Transverse colon (tissue), 3 donors: Measurements from ENCODE around the gene CROT.

ENCODE experiments used
- POLR2A ChIP-seq: fragments of 450-650 bp; IDR thresholded peaks from one replicate; pipeline ENCODE4 v1.6.1; 2016; ENCODE audit warnings: antibody characterized with exemption, mild to moderate bottlenecking, moderate library complexity
- TF ChIP-seq, protein P1 (sequence below), 5 experiments: fragments of 200-600 bp in 3 of 5; fragments of 450-650 bp in 2 of 5; sonication (generic) in 3 of 5; IDR thresholded peaks; 1 replicate in 2 of 5; 2 replicates in 3 of 5; pipeline ENCODE4 v1.5.1; 2016 to 2017; ENCODE audit warnings: antibody characterized with exemption in 5 of 5, inconsistent platforms in 3 of 5, mild to moderate bottlenecking in 2 of 5, moderate library complexity in 1 of 5

- TF ChIP-seq, protein P1, sequence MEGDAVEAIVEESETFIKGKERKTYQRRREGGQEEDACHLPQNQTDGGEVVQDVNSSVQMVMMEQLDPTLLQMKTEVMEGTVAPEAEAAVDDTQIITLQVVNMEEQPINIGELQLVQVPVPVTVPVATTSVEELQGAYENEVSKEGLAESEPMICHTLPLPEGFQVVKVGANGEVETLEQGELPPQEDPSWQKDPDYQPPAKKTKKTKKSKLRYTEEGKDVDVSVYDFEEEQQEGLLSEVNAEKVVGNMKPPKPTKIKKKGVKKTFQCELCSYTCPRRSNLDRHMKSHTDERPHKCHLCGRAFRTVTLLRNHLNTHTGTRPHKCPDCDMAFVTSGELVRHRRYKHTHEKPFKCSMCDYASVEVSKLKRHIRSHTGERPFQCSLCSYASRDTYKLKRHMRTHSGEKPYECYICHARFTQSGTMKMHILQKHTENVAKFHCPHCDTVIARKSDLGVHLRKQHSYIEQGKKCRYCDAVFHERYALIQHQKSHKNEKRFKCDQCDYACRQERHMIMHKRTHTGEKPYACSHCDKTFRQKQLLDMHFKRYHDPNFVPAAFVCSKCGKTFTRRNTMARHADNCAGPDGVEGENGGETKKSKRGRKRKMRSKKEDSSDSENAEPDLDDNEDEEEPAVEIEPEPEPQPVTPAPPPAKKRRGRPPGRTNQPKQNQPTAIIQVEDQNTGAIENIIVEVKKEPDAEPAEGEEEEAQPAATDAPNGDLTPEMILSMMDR (IDR thresholded peaks at IDR 0.05) = no peak
- TF ChIP-seq POLR2A = no peak
These were observed 18.8 kb downstream of the CROT start for GRCh38 chr7:87364246-87364645.
